GOT3 (cell line): Measurements from ENCODE around the gene TMEM158.

Experiments
- DNase-seq: peaks from one replicate; lab custom pipeline; 2025; ENCODE audit warnings: mixed read lengths; lab: John Stamatoyannopoulos, UW

The TMEM158 gene

DNA sequence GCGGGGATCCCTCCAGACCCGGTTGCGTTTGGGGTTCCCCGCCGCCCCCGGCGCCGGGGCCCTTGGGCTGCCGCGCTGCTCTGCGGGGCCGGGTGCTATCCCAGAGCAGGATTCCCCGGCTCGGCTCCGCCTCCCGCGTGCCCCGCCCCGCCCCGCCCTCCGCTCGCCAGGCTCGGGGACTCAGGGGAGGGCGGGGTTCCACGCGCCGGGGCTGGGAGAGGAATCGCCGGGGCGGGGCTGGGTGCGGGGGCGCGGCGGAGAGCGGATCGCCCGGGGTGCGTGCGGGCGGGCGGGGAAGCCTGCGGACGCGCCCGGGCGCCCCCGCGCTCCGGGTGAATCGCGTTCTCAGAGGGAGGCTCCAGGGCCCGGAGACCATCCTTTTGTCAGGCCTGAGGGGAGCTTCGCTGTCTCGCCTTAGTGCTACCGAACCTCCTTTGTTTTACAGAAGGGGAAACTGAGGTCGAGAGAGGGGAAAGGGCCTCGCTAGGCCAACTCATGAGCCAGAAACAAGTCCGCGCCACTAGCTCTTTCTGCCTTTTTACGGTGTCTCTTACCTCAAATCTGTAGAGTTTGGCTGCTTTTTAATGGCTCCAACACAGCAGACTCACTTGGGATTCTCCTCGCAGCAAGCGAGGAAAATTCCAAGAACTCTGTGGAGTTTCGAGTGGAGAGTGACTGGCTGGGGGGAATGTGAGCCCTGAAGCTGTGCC, at the start of gene TMEM158:
TMEM158 (minus strand) TSS at position 82 of the 710 bp plus-strand sequence. CDS start 260 bp downstream, outside the sequence.
- peak; percentile 22 for DNase-seq

DNA sequence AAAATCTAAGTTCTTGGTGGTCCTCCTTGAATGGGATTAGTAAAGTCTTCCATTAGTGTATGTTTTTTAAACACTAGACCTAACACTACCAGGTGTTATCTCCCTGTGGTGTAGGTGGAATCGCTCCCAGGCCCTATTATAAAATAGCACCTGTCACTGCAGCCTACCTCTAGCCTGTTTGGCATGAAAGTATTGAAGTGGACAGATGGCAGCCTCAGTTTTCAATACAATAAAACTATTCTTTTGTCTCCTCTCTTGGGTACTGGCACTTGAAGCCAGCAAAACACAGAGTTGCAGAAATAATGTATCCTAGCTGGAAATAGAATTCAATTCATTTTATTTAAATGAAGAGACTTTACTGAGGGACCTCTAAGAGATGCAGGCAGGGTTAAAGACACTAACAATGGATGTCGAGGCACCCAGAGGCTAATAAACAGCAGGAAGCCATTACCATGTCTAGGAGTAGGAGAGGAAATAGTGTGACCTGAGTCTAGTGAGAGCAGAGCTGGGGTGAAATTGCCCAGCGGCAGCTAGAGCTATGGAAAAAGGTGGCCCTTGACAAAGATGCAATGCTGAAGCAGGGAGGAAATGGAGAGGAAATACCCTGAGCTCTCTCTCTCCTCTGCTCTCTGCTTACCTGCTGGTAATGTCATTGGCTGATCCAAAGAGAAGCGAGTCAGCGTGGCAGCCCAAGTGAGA, 49.1 kb upstream of the TMEM158 start:
- no peak for DNase-seq

DNA sequence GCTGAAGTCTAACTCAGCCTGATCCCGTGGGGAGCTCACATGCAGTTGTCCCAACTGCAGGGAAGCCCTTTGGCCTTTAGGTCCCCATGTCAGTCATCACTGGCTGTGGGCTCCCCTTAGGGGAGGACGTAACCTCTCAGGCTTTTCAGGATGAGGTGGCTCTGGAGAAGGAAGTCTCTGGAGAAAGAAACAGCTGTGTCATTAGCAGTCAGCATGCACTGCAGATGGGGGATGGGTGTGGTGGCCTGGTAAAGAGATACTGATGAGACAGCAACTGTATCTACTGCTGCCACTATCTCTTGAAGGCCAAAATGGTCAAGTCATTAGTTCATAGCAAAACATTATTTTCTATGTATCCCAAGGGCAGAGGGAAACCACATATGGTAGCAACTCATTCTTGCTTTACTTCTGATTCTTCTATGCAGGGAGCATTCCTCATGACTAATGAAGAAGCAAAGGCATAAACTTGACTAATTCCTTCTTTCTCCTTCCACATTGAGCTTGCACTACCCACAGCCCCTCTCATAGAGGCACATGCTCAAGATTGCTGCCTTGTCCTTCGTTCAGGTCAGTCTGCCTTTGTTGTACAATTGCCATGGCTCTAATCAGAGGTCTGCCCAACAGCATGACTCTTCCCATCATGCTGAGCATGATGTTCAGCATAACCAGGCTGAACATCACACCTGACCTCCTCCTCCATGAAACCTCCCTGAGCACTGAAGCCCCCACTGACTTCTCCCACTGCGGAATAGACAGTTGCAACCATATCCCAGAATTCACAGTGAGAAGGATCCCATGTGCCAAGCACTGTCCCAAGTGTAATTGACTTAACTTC, 47.8 kb upstream of the TMEM158 start:
- DNase-seq = no peak

DNA sequence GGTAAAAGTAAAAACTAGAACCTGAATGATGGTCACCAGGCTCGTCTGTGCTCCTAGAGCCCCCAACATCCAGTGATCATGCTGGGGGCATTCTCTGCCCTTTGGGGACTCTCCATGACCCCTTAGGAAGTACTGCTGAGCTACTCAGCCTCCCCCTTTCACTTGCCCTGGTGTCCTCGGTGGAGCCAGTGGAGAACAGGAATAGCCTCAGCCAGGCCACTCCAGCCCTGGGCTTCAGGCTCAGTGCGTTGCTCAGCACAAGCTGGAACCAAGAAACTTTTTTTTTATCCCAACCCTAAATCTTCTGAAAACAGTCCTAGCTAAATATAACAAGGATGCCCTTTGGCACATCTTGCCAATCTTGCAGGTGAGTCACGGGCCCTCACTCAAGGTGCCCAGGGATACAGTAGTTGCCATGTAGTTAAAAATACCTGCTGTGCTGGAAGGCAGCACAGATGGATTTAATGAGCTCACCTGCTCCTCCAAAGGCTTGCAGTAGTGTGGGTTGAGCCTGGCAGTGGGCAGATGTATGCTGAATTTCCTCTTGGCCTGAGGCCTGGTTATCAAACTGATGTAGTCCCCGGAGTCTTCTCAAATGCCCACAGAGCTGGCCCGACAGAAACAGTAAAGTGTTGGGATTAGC, 46.9 kb upstream of the TMEM158 start:
- no peak for DNase-seq

DNA sequence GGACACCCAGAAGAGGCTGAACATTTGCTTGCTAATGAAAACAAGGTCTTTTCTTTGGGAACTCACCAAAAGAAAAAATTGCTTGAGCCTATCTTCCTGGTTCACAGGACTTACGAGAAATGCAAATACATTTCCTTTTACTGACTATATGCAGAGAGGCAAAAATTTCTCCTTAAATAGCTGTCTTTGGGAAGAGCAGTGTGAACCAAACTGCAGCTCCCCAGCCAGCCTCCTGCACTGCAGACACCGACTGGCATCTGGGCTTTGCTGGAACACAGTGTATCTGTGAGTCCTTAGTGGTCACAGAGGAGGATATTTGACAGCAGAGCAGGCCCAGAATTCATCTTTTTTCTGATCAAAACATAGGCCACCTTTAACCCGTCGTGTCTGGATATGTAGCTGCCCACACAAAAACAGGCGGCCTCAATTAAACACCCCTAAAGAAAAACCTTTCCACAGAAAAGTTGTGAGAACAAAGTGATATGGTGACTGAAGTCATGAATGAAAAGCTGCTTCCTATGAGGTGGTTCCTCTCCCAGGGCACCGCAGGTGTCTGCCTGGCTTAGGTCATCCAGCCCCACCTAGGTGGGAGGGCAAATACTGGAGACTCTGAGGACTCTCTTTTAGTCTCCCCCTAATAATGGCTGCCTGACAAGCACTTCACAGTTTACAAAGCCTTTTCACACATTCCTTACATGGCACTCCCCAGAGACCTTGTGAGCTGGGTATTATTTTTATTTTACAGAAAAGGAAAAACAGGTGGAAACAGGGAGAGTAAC, 46.1 kb upstream of the TMEM158 start:
- DNase-seq = no peak

DNA sequence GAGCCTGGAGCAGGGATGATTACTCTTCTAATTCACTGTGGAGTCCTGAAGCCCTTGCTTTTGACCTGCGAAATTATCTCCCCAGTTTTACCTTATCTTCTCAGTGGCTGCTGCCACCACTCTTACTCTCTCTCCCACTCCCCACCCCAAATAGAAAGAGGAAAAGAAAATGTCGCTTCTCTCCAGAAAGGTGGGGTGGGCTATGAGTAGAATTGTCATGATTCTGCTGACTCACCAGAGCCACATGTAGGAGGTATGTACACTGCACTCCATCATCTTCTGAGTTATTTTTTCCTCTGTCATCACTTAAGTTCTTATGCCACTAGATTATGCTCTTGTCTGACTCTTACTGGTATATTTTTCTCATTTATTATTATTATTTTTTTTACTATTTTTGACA, 43.9 kb upstream of the TMEM158 start:
- DNase-seq = no peak

DNA sequence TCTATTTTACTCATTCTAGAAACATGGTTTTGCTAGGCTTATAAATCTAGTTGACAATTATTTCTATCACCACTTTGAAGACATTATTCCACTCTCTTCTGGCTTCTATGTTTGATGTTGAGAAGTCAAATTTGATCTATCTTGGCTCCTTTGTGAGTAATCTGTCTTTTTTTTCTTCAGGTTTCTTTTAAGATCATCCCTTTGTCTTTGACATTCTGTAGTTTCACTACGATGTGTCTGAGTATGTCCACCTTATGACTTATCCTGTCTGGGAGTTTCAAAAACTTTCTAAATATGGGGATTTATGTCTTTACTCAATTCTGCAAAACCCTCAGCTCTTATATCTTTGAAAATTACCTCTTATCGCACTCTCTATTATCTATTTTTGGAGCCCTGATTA, 41.0 kb upstream of the TMEM158 start:
- no peak for DNase-seq

DNA sequence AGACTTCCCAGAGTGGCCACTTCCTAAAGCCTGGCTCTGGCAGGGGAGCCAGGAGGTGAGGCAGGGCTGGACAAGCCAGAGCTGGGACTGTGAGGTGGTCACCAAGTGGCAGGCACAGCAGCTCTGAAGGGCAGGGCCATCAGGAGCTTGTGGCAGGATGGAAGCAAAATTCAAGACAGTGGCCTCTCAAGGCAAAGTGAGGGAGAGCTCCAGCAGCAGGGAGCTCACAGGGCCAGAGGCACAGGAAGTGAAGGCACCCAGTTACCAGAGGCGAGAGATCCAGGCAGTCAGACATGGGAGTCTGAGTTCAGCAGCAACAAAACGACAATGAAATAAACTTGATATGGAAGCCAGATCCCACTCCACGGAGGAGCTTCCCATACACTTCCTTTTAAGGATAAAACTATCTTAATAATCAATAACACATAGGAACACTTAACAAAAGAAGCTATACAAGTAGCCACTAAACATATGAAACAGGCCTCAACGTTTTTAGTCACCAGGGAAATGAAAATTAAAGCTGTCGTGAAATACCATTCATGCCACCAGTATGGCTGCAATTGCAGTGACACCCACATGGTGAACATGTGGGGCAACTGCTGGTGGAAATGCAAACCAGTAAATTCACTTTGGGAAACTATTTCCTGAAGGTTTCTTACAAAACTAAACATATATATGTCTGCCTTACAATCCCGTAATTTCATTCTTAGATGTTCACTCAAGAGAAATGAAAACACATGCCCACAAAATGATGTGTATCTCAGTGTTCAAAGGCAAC, 35.4 kb upstream of the TMEM158 start:
- DNase-seq = no peak

DNA sequence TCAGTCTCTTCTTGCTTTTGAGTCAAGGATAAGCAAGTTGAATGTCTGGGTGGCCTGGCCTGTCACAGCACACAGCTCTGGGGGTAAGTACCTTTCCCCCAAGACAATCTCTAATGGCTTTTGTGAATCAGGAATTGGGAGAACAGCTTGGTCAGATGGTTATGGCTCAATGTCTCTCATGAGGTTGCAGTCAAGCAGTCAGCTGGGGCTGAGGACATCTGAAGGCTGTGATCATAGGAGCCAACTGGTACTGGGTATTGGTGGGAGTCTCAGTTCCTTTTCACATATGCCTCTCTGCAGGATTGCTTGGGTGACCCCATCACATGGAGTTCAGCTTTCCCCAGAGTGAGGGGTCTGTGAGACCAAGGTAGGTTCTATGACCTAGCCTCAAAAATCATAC, 33.0 kb upstream of the TMEM158 start:
- DNase-seq = no peak

DNA sequence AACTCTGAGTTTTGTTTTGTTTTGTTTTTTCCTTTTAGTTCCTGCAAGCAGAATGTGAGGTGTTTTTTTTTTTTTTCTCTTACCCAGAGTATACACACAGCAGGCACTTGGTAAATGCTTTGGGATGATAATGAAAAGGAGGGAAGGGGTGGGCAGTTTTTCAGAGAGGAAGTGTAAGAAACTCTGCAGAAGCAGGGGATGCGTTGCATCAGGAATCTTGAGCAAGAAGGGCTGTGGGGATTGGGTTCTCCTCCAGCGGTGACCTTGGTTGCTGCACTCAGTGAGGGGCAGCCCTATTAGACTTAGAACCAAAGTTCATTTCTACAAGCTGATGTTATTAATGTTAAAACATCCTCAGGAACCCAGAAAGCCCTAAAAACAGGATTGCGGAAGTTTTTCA, 32.2 kb upstream of the TMEM158 start:
- no peak for DNase-seq

DNA sequence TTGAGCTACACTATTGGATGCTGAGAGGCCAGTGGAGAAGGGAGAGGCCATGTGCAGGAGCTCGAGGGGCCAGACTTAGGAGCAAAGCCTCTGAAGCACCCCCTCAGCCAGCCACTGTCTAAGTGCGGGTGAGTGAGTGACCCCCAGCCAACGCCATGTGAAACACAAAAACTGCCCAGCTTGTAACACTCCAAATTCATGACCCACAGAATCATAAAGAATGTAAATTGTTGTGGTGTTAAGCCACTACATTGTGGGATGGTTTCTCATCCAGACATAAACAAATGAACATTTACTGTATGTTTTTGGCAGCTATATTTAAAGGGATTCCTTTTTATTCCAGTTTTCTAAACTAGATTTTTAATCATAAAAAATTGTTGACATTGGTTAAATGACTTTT, 27.2 kb upstream of the TMEM158 start:
- DNase-seq = no peak

DNA sequence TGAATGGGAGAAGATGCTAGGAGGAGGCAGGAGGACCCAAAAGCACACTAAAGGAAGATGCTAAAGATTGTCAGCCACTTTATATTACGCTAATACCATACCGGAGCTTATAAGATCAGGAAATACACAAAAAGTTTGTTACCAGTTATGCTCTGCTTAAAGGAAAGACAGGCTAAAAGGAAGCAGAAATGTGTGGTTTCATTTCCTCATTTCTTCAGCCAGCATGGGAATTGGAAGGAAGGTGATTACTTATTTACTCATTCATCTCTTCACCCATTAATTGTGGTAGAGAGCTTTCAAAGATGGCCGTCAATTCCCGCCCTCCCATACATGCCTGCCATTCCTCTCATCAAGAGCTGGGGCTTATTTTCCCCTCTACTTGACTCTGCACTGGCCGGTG, 26.7 kb upstream of the TMEM158 start:
- no peak for DNase-seq

DNA sequence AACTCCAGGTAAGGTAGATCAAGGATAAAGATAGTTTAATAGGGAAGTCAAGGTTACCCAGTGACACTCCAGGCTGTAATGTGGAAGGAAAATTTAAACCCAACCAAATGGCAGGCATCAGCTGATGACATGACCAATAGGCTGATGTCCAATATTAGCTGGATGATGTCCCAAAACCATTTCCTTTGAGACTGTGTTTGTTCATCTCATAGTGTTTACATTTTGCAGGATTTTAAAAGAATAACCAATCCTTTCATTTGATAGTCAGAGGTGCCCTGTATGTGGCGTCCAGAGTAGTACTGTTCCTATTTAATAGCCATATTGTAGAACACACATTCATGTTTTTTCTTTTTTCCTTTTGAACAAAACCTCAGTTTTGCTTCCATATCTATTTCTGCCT, 23.3 kb upstream of the TMEM158 start:
- no peak for DNase-seq

DNA sequence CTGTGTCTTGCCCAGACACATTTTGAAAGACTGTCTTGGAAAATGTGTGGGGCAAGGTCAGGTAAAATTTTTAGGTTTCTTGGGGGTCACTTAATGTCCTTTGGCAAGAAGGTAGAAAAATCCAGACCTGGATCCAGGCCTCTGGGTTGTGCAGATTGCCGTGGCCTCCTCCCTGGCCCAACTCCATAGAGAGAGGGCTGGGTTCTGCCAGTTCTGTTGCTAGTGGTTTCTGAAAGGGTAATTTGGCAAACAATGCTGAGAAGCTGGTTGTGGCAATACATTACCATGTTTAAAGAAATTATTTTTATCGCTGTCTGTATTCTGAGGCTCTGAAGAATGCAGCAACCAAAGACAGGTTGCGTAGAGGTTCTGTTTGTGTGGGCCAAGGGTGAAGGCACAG, 20.2 kb upstream of the TMEM158 start:
- DNase-seq = no peak

DNA sequence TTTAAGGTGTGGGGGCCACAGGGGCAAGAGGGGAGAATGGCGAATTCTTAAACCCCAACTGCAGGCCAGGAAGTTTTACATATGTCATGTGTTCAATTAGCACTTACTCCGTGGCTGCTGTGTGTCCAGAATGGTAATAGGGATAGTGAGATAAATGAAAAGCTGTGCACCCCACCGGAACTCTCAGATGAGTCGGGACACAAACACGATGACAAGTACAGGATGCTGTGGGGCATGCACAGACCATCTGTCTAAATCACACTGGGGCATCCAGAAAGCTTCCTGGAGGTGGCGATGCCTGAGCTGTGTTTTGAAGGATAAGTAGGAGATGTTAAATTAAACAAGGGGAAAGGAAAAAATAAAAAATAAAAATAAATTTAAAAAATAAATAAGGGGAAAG, 18.3 kb upstream of the TMEM158 start:
- no peak for DNase-seq

DNA sequence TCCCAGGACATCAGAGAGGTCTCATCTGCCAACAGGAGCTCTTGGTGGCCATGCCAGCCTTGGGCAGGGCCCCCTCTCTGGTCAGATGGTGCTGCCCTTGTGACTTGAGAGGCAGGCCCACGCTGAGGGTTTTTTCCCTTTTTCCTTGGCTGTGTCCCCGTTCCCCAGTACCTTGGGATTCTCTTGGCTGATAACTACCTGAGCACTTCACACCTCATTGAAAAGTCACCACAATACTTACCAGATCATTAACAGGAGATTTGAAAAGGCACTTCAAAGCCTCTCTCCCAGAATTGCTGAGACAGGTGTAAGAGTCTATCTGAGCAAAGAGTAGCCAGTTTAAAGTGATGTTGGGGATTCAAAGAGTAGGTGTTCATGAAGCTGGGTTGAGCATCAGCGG, 15.1 kb upstream of the TMEM158 start:
- DNase-seq = no peak

DNA sequence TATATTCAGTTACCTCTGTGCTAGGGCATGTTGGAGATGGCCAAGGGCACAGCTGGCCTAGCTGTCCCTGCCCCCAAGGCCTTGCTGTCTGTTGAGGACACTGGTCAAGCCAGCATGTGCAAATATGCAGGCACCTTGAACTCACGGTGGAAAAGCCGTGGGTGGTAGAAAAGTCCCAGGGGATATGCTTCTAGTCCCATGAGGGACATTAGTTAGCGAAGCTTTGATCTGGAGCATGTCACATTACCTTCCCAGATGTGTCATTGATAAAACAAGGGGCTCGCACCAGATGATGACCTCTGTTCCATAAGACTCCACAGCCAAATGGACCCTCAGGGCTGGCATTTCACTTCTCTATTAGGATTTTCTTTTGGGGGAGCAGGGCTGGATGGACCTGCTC, 14.2 kb upstream of the TMEM158 start:
- no peak for DNase-seq

DNA sequence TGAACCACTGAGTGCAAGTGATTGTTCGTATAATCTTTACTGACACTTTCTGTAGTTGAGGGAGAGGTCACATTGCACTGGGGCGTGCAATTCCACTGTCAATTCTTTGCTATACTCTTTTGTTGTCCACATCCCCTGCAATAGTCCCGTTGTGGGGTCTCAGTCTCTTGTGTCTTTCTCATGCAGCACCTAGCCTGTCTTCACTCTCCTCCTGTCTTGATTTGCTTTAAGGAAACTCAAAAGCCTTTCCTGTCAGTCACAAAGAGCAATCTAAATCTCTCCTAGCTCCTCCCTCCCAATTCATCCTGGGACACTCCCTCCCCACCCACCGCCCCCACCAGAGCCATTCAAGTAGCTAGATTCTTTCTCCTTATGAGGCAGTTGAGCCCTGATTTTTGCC, 13.2 kb upstream of the TMEM158 start:
- DNase-seq = no peak

DNA sequence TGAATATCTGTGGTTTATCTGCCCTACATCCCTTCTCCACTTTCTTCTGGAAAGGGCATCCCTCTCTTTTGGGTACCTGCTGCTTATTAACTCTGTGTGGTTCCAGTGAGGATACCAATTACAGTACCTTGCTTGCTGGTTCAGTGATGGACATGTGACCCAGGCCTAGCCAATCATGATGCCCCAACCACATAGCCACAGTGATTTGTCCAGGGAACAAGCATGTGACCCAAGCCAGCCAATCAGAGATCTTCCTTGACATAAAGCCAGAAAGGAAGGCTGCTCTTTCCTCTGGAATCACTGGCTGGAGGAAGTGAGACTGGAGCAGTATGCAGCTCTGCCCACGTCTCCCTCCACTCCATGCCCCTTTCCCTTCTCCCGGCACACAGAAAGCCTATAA, 10.9 kb upstream of the TMEM158 start:
- no peak for DNase-seq

DNA sequence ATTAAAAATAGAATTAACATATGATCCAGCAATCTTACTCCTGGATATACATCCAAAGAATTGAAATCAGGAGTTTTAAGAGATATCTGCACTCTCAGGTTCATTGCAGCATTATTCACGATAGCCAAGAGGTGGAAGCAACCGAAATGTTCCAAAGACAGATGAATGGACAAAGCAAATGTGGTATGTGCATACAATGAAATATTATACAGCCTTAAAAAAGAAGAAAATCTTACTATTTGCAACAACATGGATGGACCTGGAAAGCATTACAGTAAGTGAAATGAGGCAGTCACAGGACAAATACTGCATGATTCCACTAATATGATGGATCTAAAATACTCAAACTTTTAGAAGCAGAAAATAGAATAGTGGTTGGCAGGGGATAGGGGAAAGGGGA, 9.3 kb upstream of the TMEM158 start:
- no peak for DNase-seq

DNA sequence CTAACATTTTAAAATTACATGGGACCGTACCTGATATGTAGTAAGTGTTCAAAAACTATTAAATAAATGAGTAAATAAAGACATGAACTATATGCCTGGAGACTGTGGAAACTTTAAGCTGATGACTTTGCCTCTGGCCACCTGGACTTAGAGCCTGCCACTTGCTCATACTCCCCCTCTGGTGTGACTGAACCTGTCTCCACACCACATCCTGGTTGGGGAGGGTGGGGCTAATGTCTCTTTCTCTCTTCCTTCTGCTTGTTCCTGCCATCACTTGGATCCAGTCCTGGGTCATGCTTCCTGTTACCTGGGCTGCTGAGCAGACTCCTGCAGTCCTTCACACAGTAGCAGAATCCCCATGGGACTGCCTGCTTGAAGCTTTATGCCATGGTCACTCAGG, 8.2 kb upstream of the TMEM158 start:
- no peak for DNase-seq
